GM19372 (cell line): Measurements from ENCODE around the gene UBE2E1.

Experiments used
- ATAC-seq: cut with Tn5 transposase; IDR thresholded peaks from one replicate; pipeline ENCODE4 v1.9.1; 2021; ENCODE audit warnings: mild to moderate bottlenecking, low read depth, moderate library complexity; ENCODE audit not compliant: unreplicated experiment

UBE2E1 gene

GRCh38 chr3:23938688-23939087 lies 132.9 kb downstream of the UBE2E1 start:
- no peak for ATAC-seq

- ATAC-seq = no peak
Observed at GRCh38 chr3:23940775-23941174, 135.0 kb downstream of the UBE2E1 start.
